ENCODE data around the gene CFAP210.

The CFAP210 gene, protein sequence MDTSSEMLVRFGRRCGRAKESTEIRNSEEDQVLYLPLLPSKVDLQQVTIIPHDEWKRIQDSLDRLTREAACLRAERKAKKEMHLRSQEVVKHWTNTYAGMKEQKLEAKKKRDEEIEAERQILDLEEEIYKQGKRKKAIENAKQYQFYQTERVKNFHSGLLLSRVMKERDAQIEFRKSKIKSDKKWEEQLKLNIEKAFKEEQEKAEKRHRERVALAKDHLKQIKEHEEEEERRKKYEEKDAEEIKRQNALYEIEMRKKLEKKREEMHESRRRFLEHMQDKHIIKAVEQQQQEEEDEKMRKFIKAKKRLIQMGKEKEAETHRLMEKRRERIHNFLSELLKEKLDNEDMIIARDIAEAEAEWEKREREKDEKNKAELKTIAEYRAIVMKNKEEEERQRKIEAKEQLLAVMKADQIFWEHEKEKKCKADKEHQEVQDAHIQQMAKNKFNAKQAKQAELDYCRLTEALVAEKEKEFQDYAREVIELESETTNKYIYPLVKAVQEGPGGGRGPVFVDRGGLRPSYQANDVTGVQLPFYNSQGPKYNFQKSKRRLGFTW

DNA sequence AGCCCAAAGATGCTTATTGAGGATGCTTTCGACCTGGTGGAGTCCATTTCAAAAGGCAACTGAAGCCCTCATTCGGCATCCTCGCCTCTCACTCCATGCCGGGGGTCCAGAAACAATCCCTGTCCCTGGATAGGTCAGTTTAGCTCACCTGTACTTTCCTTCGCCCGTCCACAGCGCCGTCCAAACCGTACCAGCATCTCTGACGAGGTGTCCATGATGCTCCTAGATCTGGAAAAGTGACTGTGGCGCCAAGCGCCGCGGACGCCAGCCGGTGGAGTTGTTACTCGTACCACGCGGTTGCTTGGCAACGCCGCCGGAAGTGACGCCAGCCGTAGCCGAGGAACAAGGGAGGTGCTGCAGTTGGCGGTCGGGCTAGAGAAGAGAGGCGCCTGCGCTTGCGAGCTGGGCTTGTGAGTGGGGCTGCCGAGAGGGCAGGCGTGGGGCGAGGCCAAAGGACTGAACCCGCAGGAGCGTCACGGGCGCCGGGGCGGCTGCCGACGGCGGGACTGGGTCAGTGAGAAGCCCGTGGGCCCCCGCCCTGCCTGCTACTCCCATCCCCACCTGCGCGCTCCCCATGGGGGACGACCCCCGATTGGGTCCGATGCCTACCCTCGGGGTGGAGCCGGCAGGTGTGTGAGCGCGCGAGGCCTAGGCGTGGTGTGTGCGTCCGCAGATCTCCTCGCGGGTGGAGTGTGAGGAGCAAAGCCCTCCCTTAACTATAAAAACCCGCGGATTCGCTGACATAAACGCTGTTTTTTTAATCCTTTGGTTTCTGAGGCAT is at the start of gene CFAP210, which contains the start of gene PHOSPHO2:
Gene CFAP210 (minus strand): TSS at position 293 of the 781 bp plus-strand sequence. CDS start 78 bp downstream, at position 215.
Gene PHOSPHO2 (plus strand): TSS at position 357 of the 781 bp plus-strand sequence. CDS start 6,503 bp downstream, outside the sequence.
- H3K36me3 ChIP-seq (ENCODE audit: control insufficient read depth in 1 of 2, insufficient read depth in 2 of 2, low read length in 2 of 2) = peaks cover 0 to 5% of the 10 kb centered on the region in 2 donors
- no peaks in the 10 kb centered on the region for H3K9me3 ChIP-seq (ENCODE audit: control insufficient read depth in 1 of 2, low read length in 2 of 2)
- peak within 1 kb of the TSS; percentile 82 to 85 for H3K4me3 ChIP-seq (ENCODE audit: low read depth in 1 of 2, low read length in 2 of 2)
- peak within 1 kb of the TSS; percentile 76 for H3K27ac ChIP-seq (ENCODE audit: low read depth, low read length)
- H3K9ac ChIP-seq (ENCODE audit: low read depth in 1 of 2, low read length in 2 of 2) = peak within 1 kb of the TSS; percentile 81 to 85
- H3K4me1 ChIP-seq (ENCODE audit: control insufficient read depth in 1 of 2, insufficient read depth in 2 of 2, low read length in 2 of 2) = peaks cover 4 to 10% of the 10 kb centered on the region in 2 donors
- H3K27me3 ChIP-seq (ENCODE audit: control insufficient read depth in 1 of 2, insufficient read depth in 2 of 2, low read length in 2 of 2) = peaks cover 0 to 3% of the 10 kb centered on the region in 2 donors

DNA sequence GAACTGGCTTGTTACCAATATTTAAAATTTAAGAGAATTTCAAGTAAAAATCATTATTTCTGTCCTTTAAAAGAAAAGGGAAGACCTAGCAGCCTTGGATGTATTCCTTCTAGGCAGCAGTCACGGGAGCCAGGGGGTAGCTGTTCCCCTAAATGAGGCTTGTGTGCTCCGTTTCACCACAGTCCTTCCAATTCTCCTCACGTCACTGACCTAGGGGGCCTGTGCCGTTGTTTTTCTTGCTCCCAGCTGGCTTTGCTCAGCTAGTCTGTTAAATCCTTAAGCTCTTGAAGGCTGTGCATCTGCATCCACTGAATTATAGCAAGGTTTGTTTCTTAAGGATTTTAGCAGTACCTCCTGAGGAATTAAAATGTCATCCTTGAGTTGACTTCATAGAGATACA is 49.3 kb upstream of the CFAP210 start:
- no peaks in the 10 kb centered on the region for H3K9me3 ChIP-seq (ENCODE audit: control insufficient read depth in 1 of 2, low read length in 2 of 2)
- no peak overlapping the region for H3K27ac ChIP-seq (ENCODE audit: low read depth, low read length)
- H3K27me3 ChIP-seq (ENCODE audit: control insufficient read depth in 1 of 2, insufficient read depth in 2 of 2, low read length in 2 of 2) = no peaks in the 10 kb centered on the region
- no peak overlapping the region for H3K4me3 ChIP-seq (ENCODE audit: low read depth in 1 of 2, low read length in 2 of 2)
- H3K4me1 ChIP-seq (ENCODE audit: control insufficient read depth in 1 of 2, insufficient read depth in 2 of 2, low read length in 2 of 2) = peaks cover 0 to 4% of the 10 kb centered on the region in 2 donors
- H3K9ac ChIP-seq (ENCODE audit: low read depth in 1 of 2, low read length in 2 of 2) = no peak overlapping the region
- H3K36me3 ChIP-seq (ENCODE audit: control insufficient read depth in 1 of 2, insufficient read depth in 2 of 2, low read length in 2 of 2) = peaks cover 3 to 9% of the 10 kb centered on the region in 2 donors

DNA sequence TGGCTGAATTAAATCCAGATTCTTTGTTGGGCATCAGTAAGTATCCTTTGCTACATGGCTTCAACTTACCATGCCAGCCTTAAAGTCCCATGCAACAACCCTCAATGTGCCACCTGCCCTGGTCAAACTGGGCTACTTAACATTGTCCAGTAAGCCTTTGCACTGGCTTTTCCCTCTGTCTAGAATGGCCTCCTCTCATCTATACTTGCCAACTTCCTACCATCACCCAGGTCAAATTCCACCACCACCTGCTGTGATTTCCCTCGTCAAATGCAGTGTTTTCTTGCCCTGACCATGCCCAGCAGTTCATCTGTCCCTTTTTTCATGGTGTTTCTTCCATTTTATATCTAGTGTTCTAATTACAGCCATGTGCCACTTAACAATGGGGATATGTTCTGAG is 45.1 kb upstream of the CFAP210 start:
- no peak overlapping the region for H3K9ac ChIP-seq (ENCODE audit: low read depth in 1 of 2, low read length in 2 of 2)
- H3K4me3 ChIP-seq (ENCODE audit: low read depth in 1 of 2, low read length in 2 of 2) = no peak overlapping the region
- peaks cover 0 to 9% of the 10 kb centered on the region in 2 donors for H3K36me3 ChIP-seq (ENCODE audit: control insufficient read depth in 1 of 2, insufficient read depth in 2 of 2, low read length in 2 of 2)
- H3K27ac ChIP-seq (ENCODE audit: low read depth, low read length) = no peak overlapping the region
- peaks cover 4 to 9% of the 10 kb centered on the region in 2 donors for H3K4me1 ChIP-seq (ENCODE audit: control insufficient read depth in 1 of 2, insufficient read depth in 2 of 2, low read length in 2 of 2)
- H3K27me3 ChIP-seq (ENCODE audit: control insufficient read depth in 1 of 2, insufficient read depth in 2 of 2, low read length in 2 of 2) = no peaks in the 10 kb centered on the region
- no peaks in the 10 kb centered on the region for H3K9me3 ChIP-seq (ENCODE audit: control insufficient read depth in 1 of 2, low read length in 2 of 2)

DNA sequence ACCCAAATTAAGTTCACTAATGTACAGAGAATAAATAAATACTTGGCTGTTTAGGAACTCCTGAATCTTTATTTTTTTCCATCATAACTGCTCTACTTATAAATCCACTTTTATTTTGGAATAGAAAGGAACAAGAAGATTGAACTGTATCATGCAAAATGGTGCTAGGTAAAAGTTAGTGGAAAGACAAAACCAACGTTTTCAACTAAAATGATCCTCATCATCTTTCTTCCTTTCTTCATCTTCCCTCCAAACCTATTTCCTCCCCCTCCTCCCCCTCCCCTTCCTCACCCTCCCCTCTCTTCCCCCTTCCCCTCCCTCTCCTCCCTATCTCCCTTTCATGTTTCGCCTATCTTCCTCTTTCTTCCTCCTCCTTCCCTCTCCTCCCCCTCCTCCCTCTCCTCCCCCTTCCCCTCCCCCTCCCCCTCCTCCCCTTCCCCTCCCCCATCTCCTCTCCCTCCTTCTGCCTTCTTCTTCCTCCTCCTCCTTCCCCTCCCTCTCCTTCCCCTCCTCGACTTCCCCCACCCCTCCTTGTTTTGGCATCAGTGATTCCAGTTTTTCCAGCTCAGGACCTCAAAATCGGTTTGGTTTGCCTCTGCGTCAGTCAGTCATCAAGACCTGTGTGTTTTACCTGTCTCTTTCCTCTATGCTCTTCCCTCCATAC is 44.5 kb upstream of the CFAP210 start:
- H3K36me3 ChIP-seq (ENCODE audit: control insufficient read depth in 1 of 2, insufficient read depth in 2 of 2, low read length in 2 of 2) = peaks cover 0 to 9% of the 10 kb centered on the region in 2 donors
- no peak overlapping the region for H3K9ac ChIP-seq (ENCODE audit: low read depth in 1 of 2, low read length in 2 of 2)
- no peak overlapping the region for H3K27ac ChIP-seq (ENCODE audit: low read depth, low read length)
- peaks cover 4 to 9% of the 10 kb centered on the region in 2 donors for H3K4me1 ChIP-seq (ENCODE audit: control insufficient read depth in 1 of 2, insufficient read depth in 2 of 2, low read length in 2 of 2)
- H3K27me3 ChIP-seq (ENCODE audit: control insufficient read depth in 1 of 2, insufficient read depth in 2 of 2, low read length in 2 of 2) = no peaks in the 10 kb centered on the region
- H3K4me3 ChIP-seq (ENCODE audit: low read depth in 1 of 2, low read length in 2 of 2) = no peak overlapping the region
- no peaks in the 10 kb centered on the region for H3K9me3 ChIP-seq (ENCODE audit: control insufficient read depth in 1 of 2, low read length in 2 of 2)

DNA sequence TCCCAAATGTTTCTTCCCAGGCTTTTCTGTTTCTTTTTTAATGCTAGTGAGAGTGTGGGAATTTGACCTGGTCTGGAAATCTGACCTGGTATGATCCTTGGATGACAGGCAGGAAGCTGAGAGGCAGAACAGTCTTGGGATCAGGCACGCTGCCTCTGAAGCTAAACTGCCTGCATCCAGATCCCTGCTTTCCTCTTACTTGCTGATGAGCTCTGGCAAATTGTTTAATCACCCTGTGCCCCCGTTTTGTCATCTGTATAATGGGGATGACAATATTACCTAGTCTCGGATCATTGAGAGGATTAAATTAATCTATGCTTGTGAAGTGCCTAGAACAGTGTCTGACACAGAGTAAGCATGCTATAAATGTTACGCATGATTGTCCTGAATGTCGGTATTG is 42.7 kb upstream of the CFAP210 start:
- Histone ChIP-seq H3K4me3 (ENCODE audit: low read depth in 1 of 2, low read length in 2 of 2) (peak overlapping the region; percentile 32 to 48), H3K4me1 (ENCODE audit: control insufficient read depth in 1 of 2, insufficient read depth in 2 of 2, low read length in 2 of 2) (peaks cover 9 to 12% of the 10 kb centered on the region in 2 donors)

DNA sequence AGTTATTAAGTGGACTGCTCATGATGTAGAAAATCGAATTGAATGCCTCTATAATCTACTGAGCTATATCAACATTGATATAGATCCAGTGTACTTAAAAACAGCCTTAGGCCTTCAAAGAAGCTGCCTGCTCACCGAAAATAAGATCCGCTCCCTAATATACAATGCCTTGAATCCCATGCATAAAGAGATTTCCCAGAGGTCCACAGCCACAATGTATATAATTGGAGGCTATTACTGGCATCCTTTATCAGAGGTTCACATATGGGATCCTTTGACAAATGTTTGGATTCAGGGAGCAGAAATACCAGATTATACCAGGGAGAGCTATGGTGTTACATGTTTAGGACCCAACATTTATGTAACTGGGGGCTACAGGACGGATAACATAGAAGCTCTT is 41.4 kb upstream of the CFAP210 start:
- Histone ChIP-seq H3K9me3 (ENCODE audit: control insufficient read depth in 1 of 2, low read length in 2 of 2) (no peaks in the 10 kb centered on the region), H3K4me3 (ENCODE audit: low read depth in 1 of 2, low read length in 2 of 2) (peak overlapping the region in 1 of 2 donors; percentile 2), H3K27ac (ENCODE audit: low read depth, low read length) (no peak overlapping the region), H3K36me3 (ENCODE audit: control insufficient read depth in 1 of 2, insufficient read depth in 2 of 2, low read length in 2 of 2) (peaks cover 0 to 3% of the 10 kb centered on the region in 2 donors), H3K4me1 (ENCODE audit: control insufficient read depth in 1 of 2, insufficient read depth in 2 of 2, low read length in 2 of 2) (peaks cover 9 to 12% of the 10 kb centered on the region in 2 donors), H3K9ac (ENCODE audit: low read depth in 1 of 2, low read length in 2 of 2) (no peak overlapping the region), H3K27me3 (ENCODE audit: control insufficient read depth in 1 of 2, insufficient read depth in 2 of 2, low read length in 2 of 2) (no peaks in the 10 kb centered on the region)

More for the DNA sequence above, 42.7 kb upstream of the CFAP210 start:
- H3K36me3 ChIP-seq (ENCODE audit: control insufficient read depth in 1 of 2, insufficient read depth in 2 of 2, low read length in 2 of 2) = peaks cover 0 to 3% of the 10 kb centered on the region in 2 donors
- no peak overlapping the region for H3K27ac ChIP-seq (ENCODE audit: low read depth, low read length)
- H3K9ac ChIP-seq (ENCODE audit: low read depth in 1 of 2, low read length in 2 of 2) = no peak overlapping the region
- H3K9me3 ChIP-seq (ENCODE audit: control insufficient read depth in 1 of 2, low read length in 2 of 2) = no peaks in the 10 kb centered on the region
- H3K27me3 ChIP-seq (ENCODE audit: control insufficient read depth in 1 of 2, insufficient read depth in 2 of 2, low read length in 2 of 2) = no peaks in the 10 kb centered on the region

DNA sequence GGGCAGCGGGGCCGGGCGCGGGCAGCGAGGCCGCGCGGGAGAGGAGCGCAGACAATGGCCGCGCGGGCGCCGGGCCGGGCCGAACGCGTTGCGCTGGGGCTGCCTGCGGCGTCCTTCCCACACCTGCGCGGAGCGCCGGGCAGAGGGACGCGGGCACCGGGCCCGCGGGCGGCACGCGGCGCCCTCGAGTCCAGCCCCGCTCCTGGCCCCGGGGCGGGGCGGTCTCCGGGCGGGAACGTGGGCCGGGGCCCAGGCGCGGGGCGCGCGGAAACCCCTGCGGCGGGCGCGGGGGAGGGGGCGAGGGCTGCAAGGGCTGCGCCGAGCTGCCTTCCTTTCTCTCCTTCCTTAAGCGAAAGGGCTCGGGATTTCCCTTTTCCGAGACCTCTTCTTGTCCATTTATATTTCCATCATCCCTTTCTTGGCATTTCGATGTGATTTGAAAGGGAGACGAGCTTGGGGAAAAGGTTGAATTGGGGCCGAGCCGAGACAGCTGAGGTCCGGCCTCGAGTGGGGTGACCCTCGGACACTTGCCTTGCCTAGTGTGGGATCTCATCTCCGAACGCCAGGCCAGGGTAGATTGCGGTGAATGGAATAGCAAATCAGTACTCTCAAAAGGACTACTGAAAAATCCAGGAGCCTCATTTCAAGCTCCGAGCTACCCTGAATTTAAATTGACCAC is 40.1 kb upstream of the CFAP210 start:
- no peaks in the 10 kb centered on the region for H3K9me3 ChIP-seq (ENCODE audit: control insufficient read depth in 1 of 2, low read length in 2 of 2)
- no peak overlapping the region for H3K27ac ChIP-seq (ENCODE audit: low read depth, low read length)
- H3K36me3 ChIP-seq (ENCODE audit: control insufficient read depth in 1 of 2, insufficient read depth in 2 of 2, low read length in 2 of 2) = no peaks in the 10 kb centered on the region
- peak overlapping the region; percentile 83 to 85 for H3K4me3 ChIP-seq (ENCODE audit: low read depth in 1 of 2, low read length in 2 of 2)
- H3K4me1 ChIP-seq (ENCODE audit: control insufficient read depth in 1 of 2, insufficient read depth in 2 of 2, low read length in 2 of 2) = peaks cover 9% of the 10 kb centered on the region in 2 donors
- peak overlapping the region; percentile 56 to 60 for H3K9ac ChIP-seq (ENCODE audit: low read depth in 1 of 2, low read length in 2 of 2)
- no peaks in the 10 kb centered on the region for H3K27me3 ChIP-seq (ENCODE audit: control insufficient read depth in 1 of 2, insufficient read depth in 2 of 2, low read length in 2 of 2)

DNA sequence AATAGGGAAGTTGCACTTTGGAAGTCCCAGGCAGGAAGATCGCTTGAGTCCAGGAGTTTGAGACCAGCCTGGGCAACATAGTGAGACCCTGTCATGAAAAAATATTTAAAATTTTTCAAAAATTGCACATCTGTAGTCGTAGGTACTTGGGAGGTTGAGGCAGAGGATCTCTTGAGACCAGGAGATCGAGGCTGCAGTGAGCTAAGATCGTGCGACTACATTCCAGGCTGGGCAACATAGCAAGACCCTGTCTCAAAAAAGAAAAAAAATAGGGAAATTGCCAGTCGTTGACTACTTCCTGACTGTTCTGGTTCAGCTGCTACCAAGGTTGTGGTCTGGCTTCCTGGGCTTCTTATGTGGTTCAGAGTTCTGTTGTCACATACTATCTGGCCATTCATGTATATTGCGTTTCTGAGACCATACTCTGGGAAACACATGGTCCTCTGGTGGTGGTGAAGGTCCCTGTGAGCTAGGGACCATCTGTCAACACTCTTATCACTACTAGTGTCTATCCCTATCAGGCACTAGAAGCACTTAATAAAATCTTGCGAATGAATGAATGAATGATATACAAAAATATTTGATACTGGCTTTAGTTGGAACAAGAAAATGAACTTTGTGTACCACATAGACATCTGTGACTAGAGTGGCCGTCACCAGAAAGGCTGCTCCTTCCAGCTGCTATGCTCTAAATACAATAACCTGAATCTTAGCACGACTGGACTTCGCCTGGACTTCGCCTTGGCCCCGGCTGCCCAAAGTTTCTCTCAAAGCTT is 38.6 kb upstream of the CFAP210 start:
- Histone ChIP-seq H3K4me3 (ENCODE audit: low read depth in 1 of 2, low read length in 2 of 2) (peak overlapping the region; percentile 64 to 85), H3K4me1 (ENCODE audit: control insufficient read depth in 1 of 2, insufficient read depth in 2 of 2, low read length in 2 of 2) (peaks cover 8 to 9% of the 10 kb centered on the region in 2 donors), H3K27ac (ENCODE audit: low read depth, low read length) (no peak overlapping the region), H3K27me3 (ENCODE audit: control insufficient read depth in 1 of 2, insufficient read depth in 2 of 2, low read length in 2 of 2) (no peaks in the 10 kb centered on the region), H3K9me3 (ENCODE audit: control insufficient read depth in 1 of 2, low read length in 2 of 2) (no peaks in the 10 kb centered on the region), H3K36me3 (ENCODE audit: control insufficient read depth in 1 of 2, insufficient read depth in 2 of 2, low read length in 2 of 2) (no peaks in the 10 kb centered on the region), H3K9ac (ENCODE audit: low read depth in 1 of 2, low read length in 2 of 2) (peak overlapping the region; percentile 27 to 64)

DNA sequence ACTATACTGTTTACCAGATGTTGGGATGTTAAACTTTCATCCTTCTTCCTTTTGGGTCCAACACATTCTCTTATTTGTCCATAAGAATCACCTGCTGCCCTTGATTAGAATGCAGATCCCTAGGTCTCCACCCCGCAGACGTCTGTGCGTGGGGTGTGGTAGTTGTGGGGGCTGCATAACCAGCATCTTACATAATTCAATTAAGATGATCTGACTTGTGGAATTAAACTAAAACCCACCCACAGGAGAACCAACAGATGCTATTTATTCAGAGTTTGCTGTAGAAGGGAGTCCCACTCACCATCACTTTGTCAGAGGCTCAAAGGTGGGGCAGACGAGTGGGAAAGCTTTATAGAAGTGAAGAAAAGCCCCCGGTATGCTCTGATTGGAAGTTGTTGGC is 37.9 kb upstream of the CFAP210 start:
- H3K36me3 ChIP-seq (ENCODE audit: control insufficient read depth in 1 of 2, insufficient read depth in 2 of 2, low read length in 2 of 2) = no peaks in the 10 kb centered on the region
- H3K27ac ChIP-seq (ENCODE audit: low read depth, low read length) = no peak overlapping the region
- no peak overlapping the region for H3K4me3 ChIP-seq (ENCODE audit: low read depth in 1 of 2, low read length in 2 of 2)
- H3K9ac ChIP-seq (ENCODE audit: low read depth in 1 of 2, low read length in 2 of 2) = no peak overlapping the region
- H3K9me3 ChIP-seq (ENCODE audit: control insufficient read depth in 1 of 2, low read length in 2 of 2) = no peaks in the 10 kb centered on the region
- no peaks in the 10 kb centered on the region for H3K27me3 ChIP-seq (ENCODE audit: control insufficient read depth in 1 of 2, insufficient read depth in 2 of 2, low read length in 2 of 2)
- peaks cover 8 to 9% of the 10 kb centered on the region in 2 donors for H3K4me1 ChIP-seq (ENCODE audit: control insufficient read depth in 1 of 2, insufficient read depth in 2 of 2, low read length in 2 of 2)
